ENCODE measurements around the gene MYCN. TPM values are rescaled to one million over a fixed set of nuclear protein-coding genes. Genes with fewer than 3 reads are reported as not detected.
A peak's percentile ranks its signal among the peaks of the same experiment; 100 is the strongest.

MYCN gene
- total RNA-seq, 1 donor from 2014 or later: 7.0 TPM

DNA sequence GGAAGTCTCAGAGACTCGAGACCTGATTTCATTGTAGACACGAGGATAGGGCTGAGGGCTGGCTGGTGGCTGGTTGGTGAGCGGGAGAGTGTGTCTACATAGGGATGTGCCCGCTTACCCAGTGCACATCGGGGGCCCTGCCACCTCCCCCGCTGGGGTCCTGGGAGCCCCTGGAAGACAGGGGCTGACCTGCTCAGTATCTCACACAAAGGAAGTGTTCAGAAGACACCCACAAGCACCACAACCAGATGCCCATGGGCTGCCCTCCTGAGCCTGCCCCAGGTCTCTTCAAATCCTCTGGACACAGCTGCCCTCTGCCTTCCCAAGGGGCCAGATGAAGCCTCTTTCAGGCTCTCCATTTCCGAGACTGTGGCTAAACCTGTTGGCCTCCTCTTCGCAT, 43.1 kb downstream of the MYCN start:
- ATAC-seq (no peak), DNase-seq (ENCODE audit: low spot score) (no peak)
- intact Hi-C loops (cut with DNase I): no loop called here

DNA sequence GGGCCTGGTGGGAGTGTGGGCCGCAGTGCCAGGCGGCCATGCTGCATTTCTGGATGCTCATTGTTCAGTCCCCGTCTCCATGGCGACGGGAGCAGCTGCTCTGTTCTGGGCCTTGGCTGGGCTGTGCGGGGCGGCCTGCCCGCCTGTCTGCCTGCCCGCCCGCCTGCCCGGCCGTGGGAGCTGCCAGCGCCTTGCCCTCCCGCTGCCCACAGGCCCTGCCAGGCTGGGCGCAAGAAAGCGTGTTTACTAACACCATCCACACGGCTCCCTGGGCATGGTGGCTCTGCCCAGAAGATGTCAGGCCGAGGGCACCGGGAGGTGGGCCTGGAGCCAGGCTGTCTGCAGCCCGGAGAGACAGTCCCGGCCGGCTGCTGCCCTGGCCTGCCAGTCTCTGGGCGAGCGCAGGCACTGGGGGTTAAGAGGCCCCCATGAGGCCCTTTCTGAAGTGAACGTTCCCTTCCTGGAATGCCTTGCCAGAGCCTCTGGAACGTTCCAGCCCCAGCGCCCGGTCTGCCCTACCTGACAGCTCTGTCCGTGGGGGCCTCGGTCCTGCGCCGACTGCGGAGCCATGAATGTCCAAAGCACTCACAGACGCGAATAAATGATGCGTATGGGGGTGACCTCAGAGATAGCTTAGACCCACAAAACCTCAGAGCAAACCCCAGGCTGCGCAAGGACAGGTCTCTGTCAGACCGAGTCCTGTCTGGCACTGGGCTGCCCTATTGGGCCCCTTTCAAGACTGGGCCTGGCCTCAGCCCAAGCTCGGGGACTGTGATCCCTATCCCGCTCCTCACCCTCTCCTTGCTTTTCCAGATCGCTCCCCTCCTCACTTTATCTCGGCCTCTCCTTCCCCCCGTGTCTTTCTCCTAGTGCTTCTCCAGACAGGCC, 44.3 kb downstream of the MYCN start:
- DNase-seq (ENCODE audit: low spot score) (no peak), ATAC-seq (peak; percentile 69)
- intact Hi-C loops (cut with DNase I): no loop called here

DNA sequence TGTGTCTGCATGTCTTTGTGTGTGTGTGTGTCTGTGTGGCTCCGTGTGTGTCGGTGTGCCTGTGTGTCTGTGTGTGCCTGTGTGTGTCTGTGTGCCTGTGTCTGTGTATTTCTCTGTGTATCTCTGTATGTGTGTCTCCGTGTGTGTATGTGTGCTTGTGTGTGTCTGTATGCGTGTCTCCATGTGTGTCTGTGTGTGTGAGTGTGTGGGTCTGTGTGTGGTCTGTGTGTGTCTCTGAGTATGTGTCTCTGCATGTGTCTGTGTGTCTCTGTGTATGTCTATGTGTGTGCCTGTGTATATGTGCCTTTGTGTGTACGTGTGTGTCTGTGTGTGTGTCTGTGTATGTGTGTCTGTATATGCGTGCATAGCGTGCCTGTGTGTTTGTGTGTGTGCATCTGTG, 45.2 kb downstream of the MYCN start:
- ATAC-seq (no peak), DNase-seq (ENCODE audit: low spot score) (no peak)
- intact Hi-C loops (cut with DNase I): no loop called here

DNA sequence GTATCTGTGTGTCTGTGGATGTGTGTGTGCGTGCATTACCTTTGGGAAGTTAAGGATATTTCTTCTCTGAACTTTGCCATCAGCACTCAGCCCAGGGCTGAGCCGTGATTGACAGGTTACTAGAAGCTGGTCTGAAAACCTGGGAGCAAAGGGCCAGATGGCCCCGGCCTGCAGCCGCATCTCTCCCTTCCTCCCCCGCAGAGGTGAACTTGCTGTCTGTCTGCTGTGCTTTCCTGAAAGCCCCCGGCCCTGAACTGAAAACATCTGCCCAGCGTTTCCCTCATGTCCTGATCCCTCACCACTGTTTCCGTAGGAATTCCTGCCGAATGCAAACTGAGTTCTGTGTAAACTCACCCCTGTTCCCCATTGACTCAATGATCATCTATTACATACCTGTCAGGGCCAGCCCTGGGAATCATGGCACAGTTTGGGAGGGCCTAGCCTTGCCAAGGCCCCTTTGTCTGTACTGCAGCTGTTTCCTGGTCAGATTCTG, 45.8 kb downstream of the MYCN start:
- intact Hi-C loops (cut with DNase I): no loop called here
- no peak for DNase-seq (ENCODE audit: low spot score)
- ATAC-seq: no peak

DNA sequence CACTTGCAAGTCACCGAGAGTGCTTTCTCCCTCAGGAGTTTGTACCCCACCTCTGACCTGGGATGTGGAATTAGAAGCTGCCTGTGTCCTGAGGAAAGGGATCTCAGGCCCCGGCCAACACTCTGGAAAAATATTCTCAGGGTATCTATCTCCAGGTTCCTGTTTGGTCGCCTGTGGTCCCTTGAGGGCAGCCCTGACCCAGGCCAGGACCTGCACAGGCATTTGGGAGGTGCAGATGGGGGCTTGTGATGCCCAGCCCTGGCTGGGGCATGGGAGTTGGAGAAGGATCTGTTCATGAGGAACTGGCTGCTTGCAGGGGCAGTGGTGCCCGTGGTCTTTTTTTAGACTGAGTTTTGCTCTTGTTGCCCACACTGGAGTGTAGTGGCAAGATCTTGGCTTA, 46.3 kb downstream of the MYCN start:
- intact Hi-C loops (cut with DNase I): no loop called here
- no peak for DNase-seq (ENCODE audit: low spot score)
- ATAC-seq: no peak

DNA sequence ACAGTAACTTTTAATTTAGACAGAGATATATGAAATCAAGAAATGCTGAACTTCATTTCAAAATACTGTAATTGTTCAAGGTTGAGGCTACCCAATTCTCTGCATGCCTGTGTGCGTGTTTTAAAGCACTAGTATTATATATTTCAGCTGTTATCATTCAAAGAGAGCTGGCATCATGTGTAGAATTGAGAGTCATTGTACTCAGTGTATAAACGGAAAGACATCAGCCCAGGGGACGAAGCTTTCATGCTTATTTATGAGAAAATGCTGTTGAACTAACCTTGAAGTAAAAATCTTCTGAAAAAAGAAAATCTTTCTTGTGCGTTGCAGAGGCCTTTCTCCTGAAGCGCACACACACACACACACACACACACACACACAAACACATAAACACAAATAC, 48.4 kb downstream of the MYCN start:
- ATAC-seq (no peak), DNase-seq (ENCODE audit: low spot score) (no peak)
- intact Hi-C loops (cut with DNase I): no loop called here

DNA sequence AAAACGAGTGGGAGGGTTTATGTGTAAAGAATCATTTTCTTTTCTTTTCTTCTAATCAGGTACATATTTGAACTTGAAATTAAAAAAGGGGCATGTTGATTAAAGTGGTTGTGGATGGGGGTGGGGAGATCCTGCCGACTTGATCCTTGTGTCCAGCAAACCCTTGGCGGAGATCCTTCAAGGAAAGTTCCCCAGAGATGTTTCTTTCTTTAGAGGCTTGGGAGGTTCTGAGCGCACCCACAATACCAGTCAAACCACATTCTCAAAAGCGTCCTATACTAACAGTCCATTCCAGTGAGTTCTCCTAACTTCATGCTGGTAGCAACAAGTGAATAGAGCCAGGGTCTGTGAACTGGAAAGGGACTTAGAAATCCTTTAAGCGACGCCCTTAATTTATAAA, 49.2 kb downstream of the MYCN start:
- intact Hi-C loops (cut with DNase I): no loop called here
- ATAC-seq: no peak
- DNase-seq (ENCODE audit: low spot score): no peak

DNA sequence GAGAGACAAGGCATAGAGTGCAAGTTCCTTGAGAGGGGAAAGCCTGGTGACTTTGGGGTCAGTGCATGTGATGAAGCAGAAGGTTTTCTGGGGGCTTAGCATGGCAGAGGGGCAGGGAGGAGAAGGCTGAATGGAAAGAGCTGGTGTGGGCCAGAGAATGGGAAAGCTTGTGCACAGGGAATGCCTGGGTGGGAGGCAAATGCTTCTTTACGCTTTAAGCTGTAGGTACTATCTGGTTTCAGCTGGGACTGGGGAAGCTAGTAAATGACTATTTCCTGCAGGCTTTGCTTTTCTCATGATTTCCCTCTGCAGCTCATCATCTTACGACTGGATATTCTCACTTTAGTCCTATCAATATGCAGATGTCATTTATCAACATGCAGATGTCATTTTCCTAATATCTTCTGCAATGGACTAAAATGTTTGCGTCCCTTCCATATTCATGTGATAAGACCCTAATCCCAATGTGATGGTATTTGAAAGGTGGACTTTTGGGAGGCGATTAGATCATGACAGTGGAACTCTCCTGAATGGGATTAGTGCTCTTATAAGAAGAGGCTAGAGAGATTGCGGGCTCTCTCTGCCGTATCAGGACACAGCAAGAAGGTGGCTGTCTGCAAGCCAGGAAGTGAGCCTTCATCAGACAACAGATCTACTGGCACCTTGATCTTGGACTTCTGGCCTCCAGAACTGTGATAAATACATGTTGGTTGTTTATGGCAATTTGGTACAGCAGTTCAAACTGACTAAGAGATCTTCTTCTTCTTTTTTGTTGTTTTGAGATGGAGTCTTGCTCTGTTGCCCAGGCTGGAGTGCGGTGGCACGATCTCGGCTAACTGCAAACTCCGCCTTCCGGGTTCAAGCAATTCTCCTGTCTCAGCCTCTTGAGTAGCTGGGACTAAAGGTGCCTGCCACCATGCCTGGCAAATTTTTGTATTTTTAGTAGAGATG, 50.1 kb downstream of the MYCN start:
- DNase-seq (ENCODE audit: low spot score) (no peak), ATAC-seq (no peak)
- intact Hi-C loops (cut with DNase I): no loop called here

DNA sequence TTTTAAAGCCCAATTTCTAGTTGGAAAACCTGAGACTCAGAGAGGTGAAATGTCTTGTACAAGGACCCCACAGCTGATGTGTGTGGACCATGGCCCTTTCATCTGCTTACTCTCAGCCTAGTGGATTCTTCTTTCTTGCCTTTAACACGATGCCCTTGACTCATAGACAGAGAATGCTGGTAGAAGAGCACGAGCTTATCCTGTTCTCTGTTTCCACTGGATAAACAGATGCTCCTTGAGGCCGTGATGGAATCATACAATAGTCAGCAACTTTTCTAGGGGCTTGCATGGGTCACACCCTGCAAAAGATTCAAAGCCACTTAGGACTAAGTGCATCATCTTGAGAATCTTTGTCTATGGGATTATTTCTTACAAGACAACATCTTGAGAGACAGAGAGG, 50.9 kb downstream of the MYCN start:
- intact Hi-C loops (cut with DNase I): no loop called here
- ATAC-seq: no peak
- DNase-seq (ENCODE audit: low spot score): no peak

DNA sequence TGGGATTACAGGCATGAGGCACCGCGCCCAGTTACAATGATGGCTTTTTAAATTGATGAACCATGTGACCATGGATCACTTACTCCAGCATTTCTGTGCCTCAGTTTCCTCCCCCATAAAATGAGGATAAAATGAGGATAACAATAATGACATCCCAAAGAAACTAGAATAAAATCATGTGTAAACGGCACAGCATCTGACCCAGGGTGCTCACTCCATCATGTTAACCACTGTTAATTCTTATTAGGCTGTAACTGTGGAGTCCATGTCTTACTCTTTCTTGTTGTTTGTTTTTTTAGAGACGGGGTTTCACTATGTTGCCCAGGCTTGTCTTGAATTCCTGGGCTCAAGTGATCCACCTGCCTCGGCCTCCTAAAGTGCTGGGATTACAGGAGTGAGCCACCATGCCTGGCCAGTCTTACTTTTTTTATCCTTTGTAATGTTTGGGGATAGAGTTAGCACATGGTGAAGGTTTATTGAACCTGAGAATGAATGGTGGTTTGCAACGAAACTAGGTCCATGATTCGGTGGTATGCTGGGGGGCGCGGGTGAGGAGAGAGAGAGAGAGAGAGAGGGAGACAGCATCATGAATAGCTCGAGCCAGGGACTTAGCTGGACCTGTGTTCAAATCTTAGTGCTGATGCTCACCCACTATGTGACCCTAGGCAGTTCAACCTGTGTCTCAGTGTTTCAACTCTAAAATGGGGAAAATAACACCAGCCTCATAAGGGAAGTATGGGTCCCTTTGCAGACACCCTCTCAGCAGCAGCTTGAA, 52.3 kb downstream of the MYCN start:
- ATAC-seq (no peak), DNase-seq (ENCODE audit: low spot score) (no peak)
- intact Hi-C loops (cut with DNase I): no loop called here

DNA sequence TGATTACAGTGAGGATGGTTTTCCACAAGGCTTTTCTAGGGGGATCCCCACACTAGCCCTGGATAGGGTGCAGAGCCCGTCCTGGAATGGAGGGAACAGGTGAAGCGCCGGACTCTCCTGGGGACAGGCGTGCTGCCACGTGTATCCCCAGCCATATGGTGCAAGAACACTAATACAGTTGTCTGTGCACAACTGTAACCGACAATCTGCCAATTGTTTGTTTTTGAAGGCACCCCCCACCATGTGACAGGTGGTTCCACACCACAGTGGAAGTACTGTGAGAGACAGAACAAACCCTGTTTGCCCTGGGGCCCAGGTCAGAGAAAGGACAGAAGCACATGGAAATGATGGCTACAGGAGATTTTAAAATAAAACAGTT, 52.9 kb downstream of the MYCN start:
- ATAC-seq: no peak
- DNase-seq (ENCODE audit: low spot score): no peak
- intact Hi-C loops (cut with DNase I): no loop called here

DNA sequence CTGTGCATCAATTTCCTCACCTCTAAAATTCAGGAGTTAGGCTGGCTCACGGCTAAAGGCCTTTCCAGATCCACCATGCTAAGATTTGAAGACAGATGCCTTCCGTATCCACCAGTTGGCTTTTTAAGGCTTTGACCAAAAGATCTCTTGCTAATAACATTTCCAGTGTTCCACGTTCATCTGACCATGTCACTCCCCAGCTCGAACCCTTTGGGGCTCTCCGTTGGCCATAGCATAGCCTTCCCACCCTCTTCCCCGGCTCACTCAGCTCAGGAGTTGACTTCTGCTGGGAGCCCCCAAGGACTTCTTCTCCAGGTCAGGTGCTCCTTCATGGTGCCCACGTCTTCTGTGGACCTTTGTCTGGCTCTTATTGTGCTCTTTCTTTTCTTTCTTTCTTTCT, 53.3 kb downstream of the MYCN start:
- ATAC-seq (no peak), DNase-seq (ENCODE audit: low spot score) (no peak)
- intact Hi-C loops (cut with DNase I): no loop called here

DNA sequence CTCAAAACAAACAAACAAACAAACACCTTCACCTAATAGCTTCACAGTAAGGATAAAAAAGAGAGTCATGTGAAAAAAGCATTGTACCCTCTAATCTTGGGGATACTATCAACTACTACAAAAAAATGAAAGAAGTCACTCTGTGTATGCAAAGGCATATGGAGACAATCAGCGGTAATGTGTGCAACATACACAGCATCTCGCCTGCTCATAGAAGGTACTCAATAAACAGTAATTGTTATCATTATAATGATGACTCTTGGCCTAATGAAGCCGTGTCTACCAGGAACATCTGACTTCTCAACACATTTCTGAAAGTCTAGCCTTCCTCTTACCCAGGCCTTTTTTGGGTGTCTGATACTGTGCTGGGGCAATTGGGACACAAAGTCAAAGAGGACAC, 55.3 kb downstream of the MYCN start:
- no peak for ATAC-seq
- no peak for DNase-seq (ENCODE audit: low spot score)
- intact Hi-C loops (cut with DNase I): no loop called here

All from sciatic nerve (tissue), 2 donors.